ENCODE results near the gene ZNF664.

ZNF664 gene

GRCh38 chr12:124034297-124034696, 61.3 kb downstream of the ZNF664 start:
- DNase-seq (ENCODE audit: low read depth): no peak

GRCh38 chr12:124035163-124035562, 62.1 kb downstream of the ZNF664 start:
- no peak for DNase-seq (ENCODE audit: low read depth)

- no peak for DNase-seq (ENCODE audit: low read depth)
Measured at GRCh38 chr12:124036171-124036598, 63.2 kb downstream of the ZNF664 start.

DNA sequence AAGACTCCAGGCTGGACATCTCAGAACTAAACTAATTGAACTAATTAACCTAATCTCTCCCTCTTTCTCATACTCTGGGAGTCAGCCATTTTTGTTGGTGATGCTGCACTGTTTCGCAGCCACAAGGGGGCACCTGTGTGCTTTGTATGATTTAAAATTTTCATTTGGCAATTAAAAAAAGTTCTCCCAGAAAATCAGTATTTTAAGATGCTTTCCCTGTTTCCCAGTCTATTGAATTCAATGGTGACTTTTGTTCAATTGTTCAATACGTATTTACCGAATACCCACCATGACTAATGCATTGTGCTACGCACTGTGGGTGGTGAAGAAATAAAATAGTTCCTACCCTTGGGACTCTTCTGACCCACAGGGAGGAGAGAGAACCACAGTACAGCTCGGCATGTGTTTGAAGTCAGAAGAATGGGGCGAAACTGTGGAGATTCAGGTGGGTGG, 63.7 kb downstream of the ZNF664 start:
- DNase-seq (ENCODE audit: low read depth): no peak

- DNase-seq (ENCODE audit: low read depth): no peak
Measured at GRCh38 chr12:124037331-124037730, 64.3 kb downstream of the ZNF664 start.

DNA sequence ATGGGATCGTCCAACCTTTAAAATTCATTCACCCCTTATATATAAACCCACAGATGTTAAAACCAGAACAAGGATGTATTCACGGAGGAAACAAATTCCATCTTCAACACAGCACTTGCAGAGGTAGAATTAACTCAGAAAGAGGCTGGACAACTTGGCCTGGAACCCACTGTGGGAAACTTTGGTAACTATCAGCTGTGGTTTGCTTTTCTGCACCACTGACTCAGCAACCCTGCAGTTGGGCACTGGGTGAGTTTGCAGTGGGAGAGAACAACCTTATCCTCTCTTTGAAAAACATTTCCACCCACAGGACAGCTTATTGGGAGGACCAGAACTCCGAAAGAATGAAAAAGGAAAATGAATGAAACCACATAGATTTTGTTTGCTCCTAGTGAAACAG, 66.3 kb downstream of the ZNF664 start:
- no peak for DNase-seq (ENCODE audit: low read depth)

DNA sequence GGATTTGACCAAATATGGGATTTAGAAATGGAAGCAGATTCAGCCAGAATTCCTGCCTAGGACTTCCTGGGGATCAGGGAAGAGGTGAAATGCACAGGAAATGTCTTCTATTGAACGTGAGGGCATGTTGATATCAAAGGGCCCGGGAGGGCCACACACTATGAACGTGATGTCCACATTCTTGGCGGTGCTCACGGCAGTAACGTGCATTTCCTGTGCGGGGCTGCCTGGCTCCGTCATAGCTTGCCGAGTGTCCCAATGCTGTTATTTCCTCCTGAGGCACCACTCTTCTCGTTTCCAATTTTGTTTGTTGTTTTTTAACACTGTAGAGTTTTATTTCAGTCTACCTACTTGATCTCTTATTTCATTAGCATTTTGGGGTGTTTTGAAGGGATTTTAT, 67.3 kb downstream of the ZNF664 start:
- no peak for DNase-seq (ENCODE audit: low read depth)

GRCh38 chr12:124040737-124041136, 67.7 kb downstream of the ZNF664 start:
- no peak for DNase-seq (ENCODE audit: low read depth)

- DNase-seq (ENCODE audit: low read depth): no peak
Measured at GRCh38 chr12:124041907-124042306, 68.9 kb downstream of the ZNF664 start.

DNA sequence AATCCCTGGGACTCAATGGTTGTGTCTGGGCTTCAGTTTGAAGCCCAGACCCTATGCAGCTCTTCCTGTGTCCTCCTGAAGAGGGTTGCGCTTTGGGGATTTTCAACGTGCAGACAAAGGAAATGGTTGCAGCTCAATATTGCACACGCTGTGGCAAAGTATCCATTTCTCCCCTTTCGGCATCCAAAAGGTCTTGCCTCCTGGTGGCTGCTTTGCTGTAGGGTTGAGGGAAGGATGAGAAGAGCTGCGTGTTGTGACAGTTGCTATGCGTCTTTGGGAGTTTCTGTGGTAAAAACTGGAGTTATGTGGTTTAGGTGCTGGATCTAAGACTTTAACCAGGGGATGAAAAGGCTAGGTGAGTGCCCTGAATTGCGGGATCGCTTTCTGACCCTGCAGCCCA, 71.0 kb downstream of the ZNF664 start:
- no peak for DNase-seq (ENCODE audit: low read depth)

- no peak for DNase-seq (ENCODE audit: low read depth)
Measured at GRCh38 chr12:124044809-124045321, 71.8 kb downstream of the ZNF664 start.

DNA sequence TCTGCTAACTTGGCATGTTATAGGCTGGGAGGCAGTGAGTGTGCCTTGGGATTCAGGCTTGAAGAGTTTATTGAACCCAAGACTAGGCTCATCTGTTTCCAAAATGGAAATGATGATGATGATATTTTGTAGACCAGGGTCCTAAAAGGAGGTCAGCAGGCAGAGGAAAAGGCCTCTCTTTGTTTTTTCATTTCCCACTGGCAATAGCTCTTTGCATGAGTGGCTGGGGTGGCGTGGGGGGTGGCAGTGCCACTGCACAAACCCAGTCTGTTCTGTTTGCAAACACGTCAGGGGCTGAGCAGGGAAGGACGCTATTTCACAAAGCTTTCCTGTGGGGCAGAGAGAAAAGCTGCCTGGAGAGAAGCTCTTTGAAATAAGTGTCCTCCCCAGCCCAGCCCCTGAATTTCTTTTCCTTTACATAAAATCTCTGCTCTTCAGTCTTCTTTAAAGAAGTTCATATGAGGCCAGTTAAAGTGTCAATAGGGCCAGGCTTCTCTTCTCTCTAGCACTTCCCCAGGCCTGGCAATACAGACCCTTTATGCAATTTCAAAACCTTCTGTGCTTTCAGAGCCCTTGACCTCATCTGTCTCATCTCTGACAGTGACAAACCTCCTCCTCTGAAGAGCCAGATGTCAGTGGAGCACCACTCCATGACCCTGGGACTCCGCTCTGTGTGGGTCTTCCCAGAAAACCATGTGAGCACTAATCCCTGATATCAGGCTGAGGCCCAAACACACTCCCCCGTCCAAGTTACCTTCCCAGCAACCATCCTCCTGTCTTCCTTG, 72.8 kb downstream of the ZNF664 start:
- no peak for DNase-seq (ENCODE audit: low read depth)

DNA sequence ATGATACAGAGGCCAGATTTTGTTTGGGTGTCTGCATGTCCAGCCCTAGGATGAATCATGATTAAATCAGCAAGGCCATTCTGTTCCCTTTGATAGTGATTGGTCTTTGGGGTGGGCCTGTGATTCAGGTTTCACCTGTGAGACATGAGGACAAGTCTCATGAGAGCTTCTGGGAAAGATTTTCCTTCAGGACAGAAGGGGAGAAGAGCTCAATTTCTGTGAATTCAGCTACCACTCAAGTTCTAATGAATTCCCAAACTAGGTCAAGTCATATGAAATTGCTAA, 73.4 kb downstream of the ZNF664 start:
- no peak for DNase-seq (ENCODE audit: low read depth)

GRCh38 chr12:124047045-124047566, 74.1 kb downstream of the ZNF664 start:
- DNase-seq (ENCODE audit: low read depth): no peak

GRCh38 chr12:124049451-124050094, 76.6 kb downstream of the ZNF664 start:
- no peak for DNase-seq (ENCODE audit: low read depth)

DNA sequence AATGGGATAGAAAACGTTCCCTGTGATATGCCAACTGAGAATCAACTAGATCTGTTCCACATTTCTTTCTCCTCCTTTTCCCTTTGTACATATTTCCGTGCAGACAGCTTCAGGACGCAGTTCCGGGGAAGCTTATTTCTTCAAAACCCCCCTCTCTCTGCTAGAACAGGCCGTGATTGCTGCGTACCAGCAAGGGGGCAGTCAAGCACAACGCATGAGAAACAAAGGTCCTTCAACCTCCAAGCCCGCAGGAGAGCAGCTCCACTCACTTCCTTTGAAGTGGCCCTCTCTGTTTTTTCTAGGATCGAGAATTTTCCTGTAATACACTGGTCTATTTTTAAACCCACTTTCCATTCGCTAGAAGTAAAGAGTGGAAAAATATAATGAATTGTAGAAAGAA, 80.8 kb downstream of the ZNF664 start:
- no peak for DNase-seq (ENCODE audit: low read depth)

GRCh38 chr12:124055066-124055465, 82.1 kb downstream of the ZNF664 start:
- DNase-seq (ENCODE audit: low read depth): no peak

DNA sequence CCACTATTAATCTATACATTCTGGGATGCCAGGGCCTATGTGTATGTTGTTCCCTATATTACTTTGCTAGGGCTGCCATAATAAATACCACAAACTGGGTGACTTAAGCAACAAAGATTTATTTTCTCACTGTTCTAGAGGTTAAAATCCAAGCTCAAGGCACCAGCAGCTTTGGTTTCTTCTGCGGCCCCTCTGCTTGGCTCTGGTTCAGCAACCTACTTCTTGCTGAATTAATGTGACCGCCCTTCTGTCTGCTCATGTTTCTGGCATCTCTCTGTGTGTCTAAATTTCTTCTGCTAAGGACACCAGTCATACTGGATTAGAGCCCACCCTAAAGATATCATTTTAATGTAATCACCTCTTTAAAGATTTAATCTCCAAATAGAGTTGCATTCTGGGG, 84.7 kb downstream of the ZNF664 start:
- no peak for DNase-seq (ENCODE audit: low read depth)

DNA sequence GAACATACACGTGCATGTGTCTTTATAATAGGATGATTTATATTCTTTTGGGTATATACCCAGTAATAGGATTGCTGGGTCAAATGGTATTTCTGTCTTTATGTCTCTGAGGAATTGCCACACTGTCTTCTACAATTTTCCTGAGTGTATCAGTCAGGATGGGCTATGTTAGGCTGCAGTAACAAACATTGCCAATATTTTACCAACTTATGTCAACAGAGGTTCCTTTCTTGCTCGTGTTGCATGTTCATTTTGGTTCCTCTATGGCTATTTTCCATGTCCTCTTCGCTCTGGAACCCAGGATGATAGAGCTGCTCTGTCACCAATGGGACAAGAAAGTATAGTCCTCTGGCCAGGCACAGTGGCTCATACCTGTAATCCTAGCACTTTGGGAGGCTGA, 86.7 kb downstream of the ZNF664 start:
- no peak for DNase-seq (ENCODE audit: low read depth)
